GM21381 (cell line): ENCODE measurements around the gene LXN.
"Not testable (repeated sequence)": the region's sequence is repeated elsewhere in the genome, so short reads cannot be mapped to it uniquely, and the experiment has no call there.

ENCODE experiments used
- ATAC-seq: cut with Tn5 transposase; IDR thresholded peaks from one replicate; pipeline ENCODE4 v1.9.1; 2021; ENCODE audit warnings: mild to moderate bottlenecking, moderate library complexity; ENCODE audit not compliant: unreplicated experiment

The LXN gene, protein sequence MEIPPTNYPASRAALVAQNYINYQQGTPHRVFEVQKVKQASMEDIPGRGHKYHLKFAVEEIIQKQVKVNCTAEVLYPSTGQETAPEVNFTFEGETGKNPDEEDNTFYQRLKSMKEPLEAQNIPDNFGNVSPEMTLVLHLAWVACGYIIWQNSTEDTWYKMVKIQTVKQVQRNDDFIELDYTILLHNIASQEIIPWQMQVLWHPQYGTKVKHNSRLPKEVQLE

DNA sequence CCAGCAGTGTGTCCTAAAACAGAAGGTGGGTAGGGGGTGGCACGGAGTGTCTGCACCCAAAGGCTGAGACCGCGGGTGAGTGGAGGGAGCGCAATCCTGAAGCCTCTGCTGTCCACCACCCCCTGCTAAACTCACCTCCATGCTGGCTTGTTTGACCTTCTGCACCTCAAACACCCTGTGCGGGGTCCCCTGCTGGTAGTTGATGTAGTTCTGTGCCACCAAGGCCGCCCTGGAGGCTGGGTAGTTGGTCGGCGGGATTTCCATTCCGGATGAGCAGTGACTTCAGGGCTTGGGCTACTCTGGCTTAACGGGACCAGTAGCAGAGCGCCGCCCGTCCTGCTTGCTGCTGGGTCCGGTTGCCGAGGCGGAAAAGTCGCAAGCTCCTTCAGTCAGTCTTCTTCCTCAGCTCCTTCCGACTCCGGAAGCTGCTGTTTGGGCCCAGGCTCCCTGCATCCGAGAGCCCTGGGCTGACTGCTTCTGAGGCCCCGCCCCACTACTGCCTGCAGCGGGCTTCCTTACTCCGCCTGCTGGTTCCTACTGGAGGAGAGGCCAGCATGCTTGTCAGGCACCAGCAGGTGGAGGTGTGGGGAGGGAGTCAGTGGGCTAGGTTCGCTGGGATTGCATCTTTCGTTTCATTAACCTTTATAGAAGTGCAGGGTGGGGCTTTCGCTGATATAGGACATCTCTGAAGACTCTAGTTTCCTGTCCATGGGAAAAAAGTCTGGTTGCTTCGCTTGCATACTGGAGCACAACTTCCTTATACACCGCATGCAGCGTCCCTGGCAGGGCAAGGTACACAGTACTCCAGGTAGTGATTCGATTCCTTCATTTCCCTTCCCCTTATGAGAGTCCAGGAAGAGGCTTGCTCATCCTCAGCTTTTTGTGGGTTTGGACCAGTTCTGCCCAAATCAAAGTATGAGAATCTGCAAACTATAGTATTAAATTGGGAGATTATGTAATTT, at the start of gene LXN:
LXN (minus strand) TSS at position 434 of the 962 bp plus-strand sequence; CDS start at position 264, 170 bp downstream.
- ATAC-seq: peak; percentile 100

DNA sequence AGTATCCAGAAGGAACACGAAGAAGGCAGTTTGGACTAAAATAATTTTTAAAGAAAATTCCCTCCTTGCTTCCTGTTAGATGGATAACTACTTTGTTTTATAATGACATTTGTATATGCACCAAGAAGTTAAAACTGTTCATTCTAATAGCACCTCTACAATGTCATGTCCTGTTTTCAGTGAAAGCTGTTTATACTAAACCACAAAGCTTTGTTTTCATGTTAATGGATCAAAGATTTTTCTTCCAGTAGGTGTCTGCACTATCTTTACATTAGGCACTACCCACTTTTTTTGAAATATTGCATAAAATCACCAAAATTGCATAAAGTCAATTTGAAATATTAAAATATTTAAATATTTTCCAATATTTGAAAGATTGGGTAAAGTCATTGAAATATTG, 49.7 kb upstream of the LXN start:
- ATAC-seq: no peak

DNA sequence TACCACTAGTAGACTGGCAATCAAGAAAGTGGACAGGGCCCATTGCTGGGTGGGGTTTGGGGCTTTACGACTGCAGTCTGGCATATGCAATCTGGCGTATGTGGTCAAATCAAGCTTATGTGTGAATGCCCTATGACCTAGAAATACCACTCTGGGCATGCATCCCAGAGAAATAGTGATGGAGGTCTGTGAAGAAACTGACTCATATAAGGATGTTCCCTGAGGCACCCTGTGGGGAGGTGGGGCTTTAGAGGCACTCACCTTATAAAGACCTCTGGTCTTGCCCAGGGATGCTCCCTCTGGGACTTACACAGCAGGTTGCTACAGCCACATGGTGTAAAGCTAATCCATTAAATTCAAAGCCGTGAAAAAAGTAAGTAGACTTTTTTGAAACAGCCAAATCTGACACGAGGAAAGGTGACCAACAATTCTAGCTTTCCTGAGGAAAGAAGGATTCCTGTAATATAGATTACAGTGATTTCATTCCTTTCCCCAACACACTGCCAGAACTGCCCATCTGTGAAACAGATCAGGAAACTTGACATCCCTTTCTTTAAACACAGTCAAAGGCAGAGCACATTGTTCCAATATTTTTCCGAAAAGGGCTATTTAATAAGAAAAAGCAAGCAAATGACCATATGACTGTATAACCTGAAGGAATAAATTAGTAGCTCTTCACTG, 46.2 kb upstream of the LXN start:
- no peak for ATAC-seq

DNA sequence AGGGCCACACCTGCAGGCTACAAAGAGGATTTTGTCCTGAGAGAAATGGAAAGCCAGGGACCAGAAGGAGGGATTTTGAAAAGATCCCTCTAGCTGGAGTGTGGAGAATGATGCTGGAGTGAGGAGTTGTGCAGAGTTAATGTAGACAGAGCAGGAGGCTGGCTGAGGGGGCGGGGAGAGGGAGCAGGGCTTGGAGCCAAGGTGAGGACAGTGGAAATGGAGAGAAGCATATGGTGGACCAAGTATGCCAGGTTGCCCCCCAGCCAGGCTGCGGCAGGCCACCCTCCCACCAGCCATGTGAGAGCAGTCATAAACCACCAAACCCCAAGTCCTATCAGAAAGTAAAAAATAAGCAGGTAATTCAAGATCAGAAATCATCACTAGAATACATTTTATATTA, 45.1 kb upstream of the LXN start:
- no peak for ATAC-seq

DNA sequence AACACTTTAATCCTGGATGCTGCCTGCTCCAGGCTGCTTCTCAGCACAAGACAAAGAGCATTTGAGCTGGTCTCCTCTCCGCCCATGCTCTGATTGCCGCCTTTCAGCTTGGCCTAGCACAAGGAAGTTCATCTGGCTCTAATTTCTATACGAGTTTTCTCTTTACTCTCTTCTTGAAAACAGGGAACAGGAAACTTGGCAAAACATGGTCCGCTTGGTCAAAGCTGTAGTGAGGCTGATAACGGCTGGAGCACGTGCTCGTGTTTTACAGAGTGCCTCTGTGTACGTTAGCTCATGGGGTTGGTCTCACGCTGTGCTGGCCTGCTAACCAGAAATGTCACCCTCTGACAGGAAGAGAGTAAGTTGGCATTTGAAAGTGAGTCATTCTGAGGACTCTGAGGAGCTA, 40.6 kb upstream of the LXN start:
- no peak for ATAC-seq

DNA sequence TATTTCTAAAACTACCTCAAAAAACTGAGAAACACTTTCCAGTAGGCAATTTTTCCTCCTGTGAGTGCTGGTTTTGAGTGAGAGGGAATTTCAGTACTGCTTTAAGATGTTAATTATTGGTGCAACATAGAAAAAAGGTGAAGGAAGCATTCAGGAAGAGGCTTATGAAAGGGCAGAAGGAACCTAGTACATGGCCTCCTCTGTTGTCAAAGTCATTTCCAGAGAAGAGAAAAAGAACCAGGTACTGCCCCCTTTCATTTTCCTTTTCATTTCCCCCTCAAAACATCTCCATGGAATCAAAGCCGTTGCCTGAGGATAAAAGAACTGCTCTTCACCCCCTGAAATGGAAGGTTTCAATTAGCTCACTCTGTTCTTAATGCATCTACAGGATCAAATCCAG, 40.0 kb upstream of the LXN start:
- ATAC-seq: peak; percentile 44

DNA sequence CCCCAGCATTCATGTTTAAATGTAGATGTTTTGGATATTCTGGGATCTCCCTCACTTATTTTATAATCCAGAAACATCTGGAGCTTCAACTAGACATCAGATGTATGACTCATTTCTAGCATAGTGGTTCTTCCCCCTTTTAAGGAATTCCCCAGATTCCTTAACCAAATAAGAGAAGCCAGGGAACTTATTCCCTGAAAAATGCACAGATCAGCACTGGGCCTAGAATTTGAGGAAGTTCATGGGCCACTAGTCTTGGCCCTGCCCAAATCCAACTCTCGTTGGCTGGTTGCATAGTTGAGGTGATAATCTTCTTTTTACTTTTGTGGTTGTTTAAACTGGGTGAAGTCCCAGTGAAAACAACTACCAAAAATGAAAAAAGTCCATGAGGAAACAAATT, 39.4 kb upstream of the LXN start:
- peak; percentile 46 for ATAC-seq

DNA sequence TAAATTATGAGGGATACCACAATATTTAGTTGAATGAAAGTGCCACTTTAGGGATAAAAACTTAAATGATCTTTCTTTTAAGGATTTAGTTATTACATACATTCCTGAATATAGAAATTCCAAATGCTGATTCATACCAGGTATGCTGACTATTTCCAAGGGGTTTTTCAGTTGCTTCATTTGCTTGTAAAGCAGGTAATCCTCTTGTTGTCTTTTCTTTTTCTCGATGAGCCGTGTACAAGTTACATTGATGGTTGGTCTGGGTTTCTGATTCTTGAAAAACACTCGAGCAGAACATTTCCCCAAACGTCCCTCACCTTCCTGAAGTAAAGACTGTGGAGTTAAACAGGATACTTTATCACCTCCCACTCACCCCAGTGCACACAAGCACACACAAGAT, 38.2 kb upstream of the LXN start:
- no peak for ATAC-seq

DNA sequence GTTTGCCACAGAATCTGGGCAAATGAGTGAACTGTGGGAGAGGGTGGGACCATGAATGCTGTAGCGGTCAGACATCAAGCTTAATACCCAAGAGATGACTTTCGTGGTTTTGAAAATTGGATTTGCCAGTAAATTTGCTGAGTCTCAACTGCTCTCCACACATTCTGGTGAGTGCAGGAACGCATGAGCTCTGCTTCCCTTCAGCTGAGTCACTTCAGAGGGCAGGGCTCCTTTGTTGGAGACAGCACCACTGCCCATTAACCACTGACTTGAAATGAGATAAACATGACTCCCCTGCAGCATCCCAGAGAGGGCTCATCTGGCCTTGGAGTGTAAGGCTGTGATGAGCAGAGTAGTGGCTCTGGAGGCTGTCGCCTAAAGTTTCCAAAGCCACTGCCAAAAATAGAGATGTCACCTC, 37.2 kb upstream of the LXN start:
- no peak for ATAC-seq

DNA sequence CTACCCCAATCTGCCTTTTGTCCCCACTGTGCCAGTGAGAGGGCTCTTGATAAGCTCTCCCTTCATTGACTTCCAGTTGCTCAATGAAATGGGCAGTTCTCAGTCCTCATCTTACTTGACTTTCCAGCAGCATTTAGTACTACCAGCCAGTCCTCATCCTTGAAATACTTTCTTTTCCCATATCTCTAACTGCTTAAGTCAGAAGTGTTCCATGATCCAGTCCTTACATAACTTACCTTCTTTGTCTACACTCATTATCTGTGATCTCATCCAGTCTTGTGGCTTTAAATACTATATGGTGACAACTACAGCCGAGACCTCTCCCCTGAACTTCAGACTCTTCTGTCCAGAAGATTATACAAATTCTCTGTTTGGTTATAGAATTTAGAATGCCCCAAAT, 31.1 kb upstream of the LXN start:
- ATAC-seq: no peak

DNA sequence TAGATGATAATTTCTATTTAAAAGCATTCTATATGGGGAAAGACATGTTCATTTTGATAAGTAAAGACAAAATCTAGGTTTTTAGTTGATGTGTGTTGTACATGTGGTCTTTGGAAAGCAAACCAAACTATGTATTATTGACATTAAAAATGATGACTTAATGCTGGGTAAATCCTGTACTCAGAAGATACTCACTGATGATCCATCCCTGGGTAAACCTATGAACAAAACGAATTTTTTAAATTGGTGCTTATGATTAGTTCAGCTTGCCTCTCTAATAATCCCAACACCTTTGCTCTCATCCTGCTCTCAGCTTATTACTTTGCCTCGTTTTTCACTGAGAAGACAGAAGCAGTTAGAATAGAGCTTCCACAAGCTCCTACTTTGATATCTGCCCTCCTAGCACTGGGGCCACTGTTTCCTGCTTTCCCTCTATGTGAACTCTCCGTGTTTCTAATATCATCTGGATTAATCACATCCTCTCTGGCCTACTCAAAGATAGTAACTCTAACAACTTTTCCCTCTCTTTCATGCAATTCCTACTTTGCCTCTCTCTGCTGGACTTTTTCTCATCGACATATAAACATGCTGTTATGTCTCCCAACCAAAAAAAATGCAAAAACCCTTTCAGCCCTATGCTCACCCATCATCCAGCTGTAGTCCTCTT, 30.5 kb upstream of the LXN start:
- ATAC-seq: no peak

DNA sequence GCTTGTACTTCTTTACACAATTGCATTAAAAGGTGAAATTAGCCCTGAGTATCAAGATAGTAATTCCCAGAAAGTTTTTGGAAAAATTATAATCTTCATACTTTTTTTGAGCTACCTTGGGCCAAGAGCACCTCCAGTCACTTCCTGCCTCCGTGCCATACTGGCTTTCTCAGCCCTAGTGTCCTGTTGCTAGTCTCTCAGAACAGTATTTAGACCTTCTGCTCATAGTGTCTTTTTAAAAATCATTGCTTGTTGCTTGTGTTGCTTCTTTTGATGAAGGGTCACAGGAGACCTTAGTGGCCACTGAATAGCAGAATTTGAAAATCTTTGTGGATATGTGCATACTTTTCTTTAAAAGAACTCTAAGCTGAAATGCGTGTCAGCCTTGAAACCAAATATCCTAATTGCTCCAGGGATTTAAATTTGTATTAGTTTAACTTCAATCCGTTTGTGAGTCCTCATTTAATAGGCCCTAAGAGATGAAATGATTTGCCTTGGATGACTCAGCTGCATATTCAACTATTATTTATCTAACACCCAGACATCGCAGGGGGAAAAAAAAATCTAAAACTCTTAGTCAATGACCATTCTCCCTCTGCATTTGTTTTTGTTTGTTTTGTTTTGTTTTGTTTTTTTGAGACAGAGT, 29.1 kb upstream of the LXN start:
- no peak for ATAC-seq

DNA sequence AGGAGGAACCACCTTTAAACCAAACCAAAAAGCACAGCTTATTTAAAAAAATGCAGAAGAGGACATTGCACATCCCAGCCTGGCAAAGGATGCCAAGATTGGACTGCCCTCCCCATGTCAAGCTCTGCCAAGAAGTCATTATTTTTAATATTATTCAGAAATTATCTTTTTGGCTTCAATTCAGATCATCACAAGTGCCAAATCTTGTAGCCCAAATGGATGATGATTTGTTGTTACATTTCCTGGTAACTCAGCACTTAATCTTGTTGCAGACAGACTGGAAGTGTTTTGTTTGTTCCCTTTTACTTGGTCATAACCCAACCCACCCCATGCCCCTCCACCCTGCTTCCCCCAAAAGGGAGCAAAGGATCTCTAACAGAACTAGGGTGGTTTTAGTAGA, 28.1 kb upstream of the LXN start:
- ATAC-seq: no peak

DNA sequence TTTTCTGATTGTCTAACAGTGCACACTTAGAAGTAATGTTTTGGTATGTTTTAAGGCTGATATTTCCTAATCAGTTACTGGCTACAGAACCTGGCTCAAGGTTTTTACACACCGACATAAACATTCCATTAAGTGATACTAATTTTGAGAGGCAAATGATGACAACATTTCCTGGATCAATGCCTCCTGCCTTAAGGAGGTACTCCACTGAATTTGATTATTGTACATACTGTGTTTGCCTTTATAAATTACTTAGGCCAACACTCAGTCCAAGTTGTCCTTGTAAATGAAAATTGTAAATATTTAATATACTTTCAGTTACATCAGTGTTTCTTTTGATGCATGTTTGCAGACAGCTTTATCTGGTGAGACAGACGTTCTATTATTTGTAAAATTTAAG, 24.2 kb upstream of the LXN start:
- no peak for ATAC-seq

DNA sequence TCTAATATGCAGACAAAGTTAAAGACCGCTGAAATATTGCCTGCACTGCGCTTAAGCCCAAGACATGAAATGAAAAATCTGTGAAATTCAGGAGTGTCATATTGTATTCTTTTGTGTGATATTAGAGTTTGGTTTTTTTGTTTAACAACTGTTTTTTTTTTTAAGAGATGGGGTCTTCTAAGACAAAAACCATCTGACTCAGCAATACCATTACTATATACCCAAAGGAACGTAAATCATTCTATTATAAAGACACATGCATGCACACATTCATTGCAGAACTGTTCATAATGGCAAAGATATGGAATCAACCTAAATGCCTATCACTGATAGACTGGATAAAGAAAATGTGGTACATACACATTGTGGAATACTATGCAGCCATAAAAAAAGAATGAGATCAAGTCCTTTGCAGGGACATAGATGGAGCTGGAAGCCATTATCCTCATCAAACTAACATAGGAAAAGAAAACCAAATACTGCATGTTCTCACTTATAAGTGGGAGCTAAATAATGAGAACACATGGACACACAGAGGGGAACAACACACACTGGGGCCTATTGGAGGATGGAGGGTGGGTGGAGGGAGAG, 21.5 kb upstream of the LXN start:
- not testable (repeated sequence) for ATAC-seq

DNA sequence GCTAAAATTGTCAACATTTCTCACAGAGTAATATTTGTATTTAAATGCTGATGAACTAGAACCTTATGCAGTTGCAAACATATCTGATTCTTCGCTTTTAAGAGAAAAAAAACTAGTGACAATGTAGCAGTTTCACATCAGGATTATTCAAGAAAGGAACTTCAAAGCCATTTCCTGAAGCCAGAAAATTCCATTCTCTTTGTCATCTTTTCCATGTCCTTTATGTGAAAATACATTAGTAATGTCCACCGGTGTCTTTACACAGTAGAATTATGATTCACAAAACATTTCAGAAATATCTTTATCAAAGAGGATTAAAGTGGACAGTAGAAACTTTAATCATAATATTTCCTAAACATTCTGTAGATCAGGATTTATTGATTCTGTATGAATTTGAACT, 12.7 kb upstream of the LXN start:
- ATAC-seq: no peak

DNA sequence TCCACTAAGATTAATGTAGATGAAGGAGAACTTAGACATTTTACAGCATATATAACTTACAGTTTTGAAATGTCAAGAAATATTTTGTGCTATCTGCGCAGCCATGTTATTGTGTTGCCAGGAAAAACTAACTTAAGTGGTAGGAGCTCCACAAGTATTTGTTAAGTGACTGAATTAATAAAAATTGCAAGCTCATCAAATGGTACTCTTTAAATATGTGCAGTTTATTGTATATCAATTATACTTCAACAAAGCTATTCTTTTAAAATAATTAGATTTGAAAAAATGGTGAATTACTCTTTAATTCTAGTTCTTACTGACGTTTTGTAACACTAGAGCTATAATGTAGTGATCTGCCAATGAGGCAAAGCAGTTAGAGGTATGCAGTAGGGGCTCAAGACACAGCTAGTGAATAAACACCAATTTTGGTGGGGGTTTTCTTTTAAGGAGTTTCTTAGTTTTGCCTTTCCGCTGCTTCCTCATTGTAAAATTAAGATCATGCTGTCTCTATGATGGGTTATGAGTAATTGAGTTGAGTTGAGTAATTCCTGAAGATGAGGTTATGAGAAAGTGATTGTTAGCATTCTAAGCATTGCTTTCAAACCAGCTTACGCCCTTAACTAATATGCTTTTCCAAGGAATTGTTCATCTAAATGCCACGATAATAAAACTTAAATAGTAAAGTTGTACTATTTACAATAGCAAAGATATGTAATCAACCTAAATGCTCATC, 10.9 kb upstream of the LXN start:
- ATAC-seq: no peak

DNA sequence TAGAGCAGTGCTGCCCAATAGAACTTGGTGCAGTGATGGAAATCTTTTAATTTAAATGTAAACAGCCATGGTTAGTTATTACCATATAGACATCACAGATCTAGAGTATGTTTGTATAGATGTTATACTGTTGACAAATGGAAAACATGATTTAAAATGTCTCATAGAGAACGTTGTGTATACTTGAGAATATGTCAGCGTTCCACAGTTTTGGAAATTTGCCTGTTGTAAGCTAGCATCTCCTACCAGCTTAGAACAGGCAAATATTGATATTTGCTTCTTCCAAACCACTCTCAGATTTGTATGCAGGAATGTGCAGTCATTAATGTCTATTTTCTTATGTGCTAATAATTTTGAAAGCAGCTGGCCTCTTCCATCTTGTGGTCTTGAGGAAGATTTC, 8.4 kb upstream of the LXN start:
- no peak for ATAC-seq

DNA sequence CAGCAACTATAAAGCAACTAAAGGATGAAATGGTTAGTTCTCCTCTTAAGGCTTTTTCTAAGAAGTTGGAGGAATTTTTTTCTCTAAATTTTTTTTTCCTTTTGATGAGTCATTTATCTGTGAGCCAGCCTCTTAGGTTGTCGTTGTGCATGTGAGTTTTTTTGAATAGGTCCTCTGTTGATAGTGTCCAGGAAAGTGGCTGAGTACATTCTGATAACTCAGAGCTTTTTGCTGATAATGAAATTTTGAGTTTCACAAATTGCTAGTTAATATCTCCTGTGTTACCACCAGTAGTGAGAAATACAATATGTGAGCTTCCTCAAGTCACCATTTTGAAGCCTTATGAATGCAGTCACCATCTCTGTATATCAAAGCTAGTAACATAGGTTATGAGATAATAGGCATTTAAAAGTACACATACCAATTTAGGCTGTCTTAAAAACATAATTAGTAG, 7.1 kb upstream of the LXN start:
- ATAC-seq: no peak

DNA sequence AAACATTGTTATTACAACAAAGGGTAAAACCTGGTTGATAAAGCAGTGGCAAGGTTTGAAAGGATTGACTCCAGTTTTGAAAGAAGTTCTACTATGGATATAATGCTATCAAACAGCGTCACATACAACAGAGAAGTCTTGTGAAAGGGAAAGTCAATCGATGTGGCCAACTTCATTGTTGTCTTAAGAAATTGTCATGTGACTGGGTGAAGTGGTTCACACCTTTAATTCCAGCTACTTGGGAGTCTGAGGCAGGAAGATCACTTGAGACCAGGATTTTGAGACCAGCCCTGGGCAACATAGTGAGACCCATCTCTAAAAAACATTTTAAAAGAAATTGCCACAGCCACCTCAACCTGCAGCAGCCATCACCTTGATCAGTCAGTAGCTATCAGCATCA, 6.2 kb upstream of the LXN start:
- no peak for ATAC-seq
